Measurements from ENCODE around the gene TESMIN.

DNA sequence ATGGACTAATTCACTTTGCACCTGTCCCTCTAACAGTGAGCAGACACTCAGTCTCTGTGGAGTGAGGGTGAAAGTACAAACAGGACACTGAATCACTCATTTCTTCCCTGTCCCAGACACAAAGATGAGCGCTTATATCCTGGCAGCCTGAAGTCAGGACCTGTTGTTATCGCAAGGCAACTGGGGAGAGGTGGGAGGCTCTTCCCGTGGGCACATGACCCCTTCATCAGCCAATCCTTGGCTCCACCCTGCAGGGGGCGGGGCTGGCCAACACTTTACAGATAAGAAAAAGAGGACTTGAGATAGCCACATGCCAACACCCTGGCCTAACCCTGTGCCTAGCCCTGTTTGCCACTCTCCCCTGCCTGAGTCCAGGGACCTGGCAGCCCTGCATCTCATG, 29.5 kb upstream of the TESMIN start:
- TF ChIP-seq POLR2AphosphoS5 (IDR thresholded peaks at IDR 0.05; ENCODE audit: borderline replicate concordance, low read depth, low read length) (no peak), EZH2 (IDR thresholded peaks at IDR 0.05) (no peak)

All from SK-N-MC (cell line).